WTC11 (cell line): ENCODE measurements around the gene ZNF77. TPM values are rescaled to one million over a fixed set of nuclear protein-coding genes. Genes with fewer than 3 reads are reported as not detected.

Experiments
- ATAC-seq: fragments of 200-7000 bp; cut with Tn5 transposase; 2 replicates; pipeline ENCODE4 v1.10.0; 2021; ENCODE audit warnings: mild to moderate bottlenecking, moderate library complexity
- Bru-seq: library from RNA; stranded (reverse); fragments of 400-500 nt; gene quantifications from one replicate; lab custom pipeline; 2021; lab: Mats Ljungman, UMichigan
- CTCF ChIA-PET: fragments of 300-600 bp; sonication (Branson Sonifier 250); formaldehyde crosslinking; loops from one replicate; lab custom pipeline; 2021; ENCODE audit warnings: antibody characterized with exemption; lab: Charles Lee
- POLR2A ChIA-PET: fragments of 350-600 bp; sonication (Branson Sonifier 250); formaldehyde crosslinking; loops from one replicate; lab custom pipeline; 2021; ENCODE audit warnings: antibody characterized with exemption; lab: Charles Lee
- DNase-seq: peaks from one replicate; pipeline ENCODE4 v3.0.0; 2021; ENCODE audit warnings: low spot score
- H3K27ac Mint-ChIP-seq: 2 replicates; pipeline ENCODE4 v1.8.0; 2021; ENCODE audit warnings: mixed read lengths
- H3K27me3 Mint-ChIP-seq: 2 replicates; pipeline ENCODE4 v1.8.0; 2021; ENCODE audit warnings: low read depth, mild to moderate bottlenecking, moderate library complexity, mixed read lengths
- H3K36me3 Mint-ChIP-seq: 2 replicates; pipeline ENCODE4 v1.8.0; 2021; ENCODE audit warnings: mixed read lengths
- H3K4me1 Mint-ChIP-seq: 2 replicates; pipeline ENCODE4 v1.8.0; 2022; ENCODE audit warnings: mixed read lengths
- H3K4me3 Mint-ChIP-seq: 2 replicates; pipeline ENCODE4 v1.8.0; 2021; ENCODE audit warnings: mild to moderate bottlenecking, moderate library complexity, mixed read lengths
- H3K9me3 Mint-ChIP-seq: 2 replicates; pipeline ENCODE4 v1.8.0; 2021; ENCODE audit warnings: mixed read lengths
- ATF1 ChIP-seq: sonication (generic); formaldehyde crosslinking; IDR thresholded peaks from 2 replicates; pipeline ENCODE4 v1.8.1; 2023; ENCODE audit warnings: mild to moderate bottlenecking, moderate library complexity, missing genetic modification reagents
- ATF3 ChIP-seq: sonication (generic); formaldehyde crosslinking; conservative IDR thresholded peaks from 2 replicates; pipeline ENCODE4 v1.8.1; 2022; ENCODE audit warnings: mild to moderate bottlenecking, missing genetic modification reagents
- CBFB ChIP-seq: sonication (generic); formaldehyde crosslinking; IDR thresholded peaks from 2 replicates; pipeline ENCODE4 v1.8.1; 2022; ENCODE audit warnings: mild to moderate bottlenecking, low read depth, missing genetic modification reagents
- E2F5 ChIP-seq: sonication (generic); formaldehyde crosslinking; IDR thresholded peaks from 2 replicates; pipeline ENCODE4 v1.8.1; 2022; ENCODE audit warnings: mild to moderate bottlenecking, moderate library complexity, missing genetic modification reagents
- EMX1 ChIP-seq: fragments of 250-450 bp; sonication (Bioruptor Pico); IDR thresholded peaks from 2 replicates; pipeline ENCODE4 v1.8.0; 2021; ENCODE audit warnings: mild to moderate bottlenecking
- ESRRA ChIP-seq: sonication (generic); formaldehyde crosslinking; IDR thresholded peaks from 2 replicates; pipeline ENCODE4 v1.8.1; 2022; ENCODE audit warnings: mild to moderate bottlenecking, missing genetic modification reagents, borderline replicate concordance
- ETV6 ChIP-seq: sonication (generic); formaldehyde crosslinking; IDR thresholded peaks from 2 replicates; pipeline ENCODE4 v1.8.1; 2022; ENCODE audit warnings: mild to moderate bottlenecking, missing genetic modification reagents
- FOXP1 ChIP-seq: sonication (generic); formaldehyde crosslinking; IDR thresholded peaks from 2 replicates; pipeline ENCODE4 v1.8.0; 2022; ENCODE audit warnings: missing genetic modification reagents, mild to moderate bottlenecking, moderate library complexity, borderline replicate concordance
- FOXP4 ChIP-seq: sonication (generic); formaldehyde crosslinking; IDR thresholded peaks from 2 replicates; pipeline ENCODE4 v1.8.0; 2022; ENCODE audit warnings: mild to moderate bottlenecking, missing genetic modification reagents
- GRHL2 ChIP-seq: fragments of 250-450 bp; sonication (Bioruptor Pico); IDR thresholded peaks from 2 replicates; pipeline ENCODE4 v1.8.0; 2022; ENCODE audit warnings: mild to moderate bottlenecking, moderate library complexity; ENCODE audit not compliant: insufficient replicate concordance, severe bottlenecking
- IRF2 ChIP-seq: sonication (generic); formaldehyde crosslinking; IDR thresholded peaks from 2 replicates; pipeline ENCODE4 v1.8.0; 2022; ENCODE audit warnings: low read depth, missing genetic modification reagents, borderline replicate concordance
- PRDM15 ChIP-seq: sonication (generic); formaldehyde crosslinking; IDR thresholded peaks from 2 replicates; pipeline ENCODE4 v1.8.0; 2022; ENCODE audit warnings: missing genetic modification reagents
- SMAD4 ChIP-seq: sonication (generic); formaldehyde crosslinking; IDR thresholded peaks from 2 replicates; pipeline ENCODE4 v1.8.0; 2022; ENCODE audit warnings: mild to moderate bottlenecking, missing genetic modification reagents
- TCF7 ChIP-seq: sonication (generic); formaldehyde crosslinking; IDR thresholded peaks from 2 replicates; pipeline ENCODE4 v1.8.0; 2022; ENCODE audit warnings: mild to moderate bottlenecking, low read depth, missing genetic modification reagents, moderate library complexity
- TP53 ChIP-seq: sonication (generic); formaldehyde crosslinking; IDR thresholded peaks from 2 replicates; pipeline ENCODE4 v1.8.1; 2023; ENCODE audit warnings: mild to moderate bottlenecking, missing genetic modification reagents
- ZNF219 ChIP-seq: sonication (generic); formaldehyde crosslinking; IDR thresholded peaks from 2 replicates; pipeline ENCODE4 v1.8.0; 2023; ENCODE audit warnings: missing genetic modification reagents, mild to moderate bottlenecking, borderline replicate concordance
- ZNF232 ChIP-seq: sonication (generic); formaldehyde crosslinking; IDR thresholded peaks from 2 replicates; pipeline ENCODE4 v1.8.0; 2022; ENCODE audit warnings: mild to moderate bottlenecking, missing genetic modification reagents
- ZNF317 ChIP-seq: sonication (generic); formaldehyde crosslinking; IDR thresholded peaks from 2 replicates; pipeline ENCODE4 v1.8.1; 2023; ENCODE audit warnings: low read depth, mild to moderate bottlenecking, moderate library complexity, missing genetic modification reagents, borderline replicate concordance
- ZNF396 ChIP-seq: fragments of 250-450 bp; sonication (Bioruptor Pico); IDR thresholded peaks from 2 replicates; pipeline ENCODE4 v1.8.0; 2021; ENCODE audit warnings: mild to moderate bottlenecking, moderate library complexity, borderline replicate concordance
- ZNF423 ChIP-seq: fragments of 250-450 bp; sonication (Bioruptor Pico); IDR thresholded peaks from 2 replicates; pipeline ENCODE4 v2.1.2; 2022; ENCODE audit warnings: mild to moderate bottlenecking, moderate library complexity
- long read RNA-seq, 3 experiments: library from RNA in 1 of 3; library from capped mRNA in 1 of 3; library from polyadenylated mRNA in 1 of 3; unstranded in 2 of 3; stranded (forward) in 1 of 3; transcript quantifications; one replicate each; pipeline ENCODE4 v2.0.0, GENCODE V29; 2021
- total RNA-seq: library from RNA; stranded (reverse); gene quantifications from 3 replicates; pipeline ENCODE4 v1.2.3, GENCODE V29; 2021
- TF ChIP-seq, protein P1 (sequence below): sonication (generic); formaldehyde crosslinking; IDR thresholded peaks from 2 replicates; pipeline ENCODE4 v1.8.0; 2023; ENCODE audit warnings: mild to moderate bottlenecking, missing genetic modification reagents
- TF ChIP-seq, protein P2 (sequence below): sonication (generic); formaldehyde crosslinking; IDR thresholded peaks from 2 replicates; pipeline ENCODE4 v1.8.0; 2022; ENCODE audit warnings: mild to moderate bottlenecking, missing genetic modification reagents
- TF ChIP-seq, protein P3 (sequence below): sonication (generic); formaldehyde crosslinking; IDR thresholded peaks from 2 replicates; pipeline ENCODE4 v1.8.1; 2023; ENCODE audit warnings: mild to moderate bottlenecking, missing genetic modification reagents

ZNF77 gene
- total RNA-seq (4.5 to 5.6 TPM (median 4.7 TPM) in 3 replicates), Bru-seq, nascent RNA (percentile 60 among the genes with signal in this experiment)
- long read RNA-seq, experiment 1, transcript ZNF77-201 (4 exons, 2,002 nt) = major isoform, 5 of 8 reads
- long read RNA-seq, experiment 1, partial matches to known transcripts = 2 of 8 reads
- long read RNA-seq, experiment 1, other reads (novel, unspliced or antisense) = 1 of 8 reads
- long read RNA-seq, experiment 2, partial matches to known transcripts = 1 of 6 reads
- long read RNA-seq, experiment 2, other reads (novel, unspliced or antisense) = 1 of 6 reads
- long read RNA-seq, experiment 3, transcript ZNF77-201 (4 exons, 2,002 nt) = major isoform, 5 of 6 reads
- long read RNA-seq, experiment 3, partial matches to known transcripts = 1 of 6 reads
- long read RNA-seq, experiment 3, other reads (novel, unspliced or antisense) = 0 of 6 reads

- CTCF ChIA-PET = interaction anchor here (0.6 kb wide), 1 partner anchor 104 kb away, joined by 6 read pairs; the partner anchor contains the start of gene ZNF555
- ATAC-seq = peak; percentile 99
- POLR2A ChIA-PET = interaction anchor here (1.0 kb wide), 1 partner anchor 44 kb away, joined by 4 read pairs; the partner anchor contains the start of gene ZNF57
- TF ChIP-seq FOXP1 (CRISPR knock-in tag) (no peak), PRDM15 (CRISPR knock-in tag) (no peak), TCF7 (CRISPR knock-in tag) (no peak), ZNF219 (CRISPR knock-in tag) (no peak), ATF1 (CRISPR knock-in tag) (no peak), FOXP4 (no peak), GRHL2 (CRISPR knock-in tag) (no peak), TP53 (no peak; the same call in 1 of the 2 replicates), ETV6 (CRISPR knock-in tag) (no peak), ZNF423 (0 out of 2 replicates have a peak, but pooled peaks have one; percentile 8), CBFB (CRISPR knock-in tag) (0 out of 2 replicates have a peak, but pooled peaks have one; percentile 24), ATF3 (CRISPR knock-in tag) (no peak), EMX1 (0 out of 2 replicates have a peak, but pooled peaks have one; percentile 67), ZNF232 (CRISPR knock-in tag) (0 out of 2 replicates have a peak, but pooled peaks have one; percentile 56), ZNF317 (CRISPR knock-in tag) (no peak), SMAD4 (CRISPR knock-in tag) (no peak), ESRRA (CRISPR knock-in tag) (0 out of 2 replicates have a peak, but pooled peaks have one; percentile 32), ZNF396 (CRISPR knock-in tag) (no peak), E2F5 (CRISPR knock-in tag) (0 out of 2 replicates have a peak, but pooled peaks have one; percentile 37), IRF2 (CRISPR knock-in tag) (no peak)
- TF ChIP-seq, protein P1, sequence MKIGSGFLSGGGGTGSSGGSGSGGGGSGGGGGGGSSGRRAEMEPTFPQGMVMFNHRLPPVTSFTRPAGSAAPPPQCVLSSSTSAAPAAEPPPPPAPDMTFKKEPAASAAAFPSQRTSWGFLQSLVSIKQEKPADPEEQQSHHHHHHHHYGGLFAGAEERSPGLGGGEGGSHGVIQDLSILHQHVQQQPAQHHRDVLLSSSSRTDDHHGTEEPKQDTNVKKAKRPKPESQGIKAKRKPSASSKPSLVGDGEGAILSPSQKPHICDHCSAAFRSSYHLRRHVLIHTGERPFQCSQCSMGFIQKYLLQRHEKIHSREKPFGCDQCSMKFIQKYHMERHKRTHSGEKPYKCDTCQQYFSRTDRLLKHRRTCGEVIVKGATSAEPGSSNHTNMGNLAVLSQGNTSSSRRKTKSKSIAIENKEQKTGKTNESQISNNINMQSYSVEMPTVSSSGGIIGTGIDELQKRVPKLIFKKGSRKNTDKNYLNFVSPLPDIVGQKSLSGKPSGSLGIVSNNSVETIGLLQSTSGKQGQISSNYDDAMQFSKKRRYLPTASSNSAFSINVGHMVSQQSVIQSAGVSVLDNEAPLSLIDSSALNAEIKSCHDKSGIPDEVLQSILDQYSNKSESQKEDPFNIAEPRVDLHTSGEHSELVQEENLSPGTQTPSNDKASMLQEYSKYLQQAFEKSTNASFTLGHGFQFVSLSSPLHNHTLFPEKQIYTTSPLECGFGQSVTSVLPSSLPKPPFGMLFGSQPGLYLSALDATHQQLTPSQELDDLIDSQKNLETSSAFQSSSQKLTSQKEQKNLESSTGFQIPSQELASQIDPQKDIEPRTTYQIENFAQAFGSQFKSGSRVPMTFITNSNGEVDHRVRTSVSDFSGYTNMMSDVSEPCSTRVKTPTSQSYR (CRISPR knock-in tag) = no peak
- TF ChIP-seq, protein P2, sequence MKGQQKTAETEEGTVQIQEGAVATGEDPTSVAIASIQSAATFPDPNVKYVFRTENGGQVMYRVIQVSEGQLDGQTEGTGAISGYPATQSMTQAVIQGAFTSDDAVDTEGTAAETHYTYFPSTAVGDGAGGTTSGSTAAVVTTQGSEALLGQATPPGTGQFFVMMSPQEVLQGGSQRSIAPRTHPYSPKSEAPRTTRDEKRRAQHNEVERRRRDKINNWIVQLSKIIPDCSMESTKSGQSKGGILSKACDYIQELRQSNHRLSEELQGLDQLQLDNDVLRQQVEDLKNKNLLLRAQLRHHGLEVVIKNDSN (CRISPR knock-in tag) = peak; percentile 11; the same call in 1 of the 2 replicates
- TF ChIP-seq, protein P3, sequence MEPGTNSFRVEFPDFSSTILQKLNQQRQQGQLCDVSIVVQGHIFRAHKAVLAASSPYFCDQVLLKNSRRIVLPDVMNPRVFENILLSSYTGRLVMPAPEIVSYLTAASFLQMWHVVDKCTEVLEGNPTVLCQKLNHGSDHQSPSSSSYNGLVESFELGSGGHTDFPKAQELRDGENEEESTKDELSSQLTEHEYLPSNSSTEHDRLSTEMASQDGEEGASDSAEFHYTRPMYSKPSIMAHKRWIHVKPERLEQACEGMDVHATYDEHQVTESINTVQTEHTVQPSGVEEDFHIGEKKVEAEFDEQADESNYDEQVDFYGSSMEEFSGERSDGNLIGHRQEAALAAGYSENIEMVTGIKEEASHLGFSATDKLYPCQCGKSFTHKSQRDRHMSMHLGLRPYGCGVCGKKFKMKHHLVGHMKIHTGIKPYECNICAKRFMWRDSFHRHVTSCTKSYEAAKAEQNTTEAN (CRISPR knock-in tag) = no peak
Measured at GRCh38 chr19:2944775-2945574, at the start of gene ZNF77. Gene ZNF77 (minus strand): TSS chr19:2944971. CDS start chr19:2944840, 131 bp downstream.

More at GRCh38 chr19:2944775-2945574, at the start of gene ZNF77:
- Mint-ChIP-seq H3K27me3 (no peaks in the 10 kb centered on the region), H3K9me3 (no peaks in the 10 kb centered on the region), H3K4me1 (peaks cover 10% of the 10 kb centered on the region), H3K4me3 (peak within 1 kb of the TSS; percentile 86), H3K27ac (peak within 1 kb of the TSS; percentile 90), H3K36me3 (no peaks in the 10 kb centered on the region)
- DNase-seq = peak; percentile 98
